BLaER1 (cell line): ENCODE measurements around the gene WDR38.

Experiments
- H3K27ac ChIP-seq: shearing (Covaris generic); formaldehyde crosslinking; 2 replicates; pipeline ENCODE4 v1.8.1; 2022
- H3K27me3 ChIP-seq: shearing (Covaris generic); formaldehyde crosslinking; 2 replicates; pipeline ENCODE4 v1.8.1; 2022
- H3K36me3 ChIP-seq: shearing (Covaris generic); formaldehyde crosslinking; 2 replicates; pipeline ENCODE4 v1.8.1; 2022
- H3K4me1 ChIP-seq: shearing (Covaris generic); formaldehyde crosslinking; 2 replicates; pipeline ENCODE4 v1.8.1; 2022
- H3K4me2 ChIP-seq: shearing (Covaris generic); formaldehyde crosslinking; 2 replicates; pipeline ENCODE4 v1.8.1; 2022
- H3K4me3 ChIP-seq: shearing (Covaris generic); formaldehyde crosslinking; 2 replicates; pipeline ENCODE4 v1.8.1; 2022
- H3K9ac ChIP-seq: shearing (Covaris generic); formaldehyde crosslinking; 2 replicates; pipeline ENCODE4 v1.8.1; 2022
- H3K9me3 ChIP-seq: shearing (Covaris generic); formaldehyde crosslinking; 2 replicates; pipeline ENCODE4 v1.8.1; 2022
- H4K20me1 ChIP-seq: shearing (Covaris generic); formaldehyde crosslinking; 2 replicates; pipeline ENCODE4 v1.8.1; 2022
- Cebpa-rat ChIP-seq: shearing (Covaris generic); IDR thresholded peaks from 2 replicates; pipeline ENCODE4 v1.8.1; 2022

The WDR38 gene

GRCh38 chr9:124880501-124880900 lies 27.2 kb downstream of the WDR38 start:
- Histone ChIP-seq H3K9me3 (no peaks in the 10 kb centered on the region), H3K36me3 (peaks cover 57% of the 10 kb centered on the region), H3K27me3 (no peaks in the 10 kb centered on the region), H3K4me1 (peaks cover 54% of the 10 kb centered on the region), H3K4me2 (peak overlapping the region; percentile 76), H3K27ac (0 out of 2 replicates have a peak overlapping the region, but pooled peaks have one; percentile 4), H3K4me3 (no peak overlapping the region), H4K20me1 (peaks cover 35% of the 10 kb centered on the region), H3K9ac (0 out of 2 replicates have a peak overlapping the region, but pooled peaks have one; percentile 18)
- no peak for TF ChIP-seq Cebpa-rat

DNA sequence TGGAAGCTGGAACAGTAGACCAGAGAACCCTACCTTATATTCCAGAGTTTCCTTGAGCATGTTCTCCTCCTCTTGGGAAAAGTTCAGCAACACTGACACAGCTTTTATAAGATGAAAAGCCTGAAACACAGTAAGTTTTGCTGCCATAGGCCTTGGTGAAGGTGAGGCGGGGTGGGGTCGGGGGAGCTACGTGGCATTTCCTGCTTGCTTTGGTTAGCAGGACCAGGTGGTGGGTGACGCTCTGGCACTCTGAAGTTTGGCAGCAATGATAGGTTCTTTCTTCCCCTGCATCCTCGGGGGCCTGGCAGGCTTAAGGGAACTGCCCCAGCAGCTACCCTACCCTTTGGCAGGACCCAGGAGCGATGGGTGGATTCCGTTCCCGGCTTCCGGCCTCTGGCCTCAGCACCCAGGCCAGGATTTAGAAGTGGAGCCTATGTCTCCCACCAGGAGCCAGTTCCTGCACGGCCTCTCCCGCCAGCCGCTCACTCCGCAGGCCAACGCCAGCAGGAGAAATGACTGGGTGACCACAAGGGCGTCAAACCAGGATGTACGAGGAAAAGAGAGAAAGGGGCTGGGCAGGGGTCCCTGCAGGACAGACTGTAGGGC lies 28.0 kb downstream of the WDR38 start:
- peak overlapping the region; percentile 8; the same call in 1 of the 2 replicates for H3K27ac ChIP-seq
- H3K27me3 ChIP-seq: no peaks in the 10 kb centered on the region
- peaks cover 27% of the 10 kb centered on the region for H4K20me1 ChIP-seq
- peak overlapping the region; percentile 76 for H3K4me2 ChIP-seq
- peak overlapping the region; percentile 18; the same call in 1 of the 2 replicates for H3K9ac ChIP-seq
- no peak overlapping the region for H3K4me3 ChIP-seq
- H3K4me1 ChIP-seq: peaks cover 62% of the 10 kb centered on the region
- no peaks in the 10 kb centered on the region for H3K9me3 ChIP-seq
- TF ChIP-seq Cebpa-rat: no peak
- H3K36me3 ChIP-seq: peaks cover 57% of the 10 kb centered on the region

DNA sequence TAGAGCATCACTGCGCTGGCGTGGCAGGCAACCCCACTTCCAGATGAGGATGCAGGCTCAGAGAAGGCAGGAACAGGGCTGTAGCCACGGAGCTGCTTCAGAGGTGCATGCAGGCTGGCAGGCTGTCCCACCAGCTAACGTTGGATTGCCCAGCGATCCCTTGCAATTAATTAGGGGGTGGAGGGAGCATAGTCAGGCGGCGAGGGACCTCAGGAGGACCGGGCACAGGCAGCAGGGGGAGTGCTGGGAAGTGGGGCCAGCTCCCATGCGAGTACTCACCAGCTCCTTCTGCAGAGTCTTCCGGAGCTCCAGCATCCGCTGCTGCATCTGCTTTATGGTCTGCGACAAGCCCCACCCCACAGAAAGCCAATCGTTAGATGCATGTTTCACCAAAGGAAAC lies 29.0 kb downstream of the WDR38 start:
- no peak for TF ChIP-seq Cebpa-rat
- H3K36me3 ChIP-seq: peaks cover 49% of the 10 kb centered on the region
- peaks cover 72% of the 10 kb centered on the region for H3K4me1 ChIP-seq
- H3K27me3 ChIP-seq: no peaks in the 10 kb centered on the region
- H3K9ac ChIP-seq: peak overlapping the region; percentile 3; the same call in 1 of the 2 replicates
- peak overlapping the region; percentile 2; the same call in 1 of the 2 replicates for H3K4me3 ChIP-seq
- H3K4me2 ChIP-seq: peak overlapping the region; percentile 76
- H3K27ac ChIP-seq: peak overlapping the region; percentile 56
- H3K9me3 ChIP-seq: no peaks in the 10 kb centered on the region
- peaks cover 17% of the 10 kb centered on the region for H4K20me1 ChIP-seq

DNA sequence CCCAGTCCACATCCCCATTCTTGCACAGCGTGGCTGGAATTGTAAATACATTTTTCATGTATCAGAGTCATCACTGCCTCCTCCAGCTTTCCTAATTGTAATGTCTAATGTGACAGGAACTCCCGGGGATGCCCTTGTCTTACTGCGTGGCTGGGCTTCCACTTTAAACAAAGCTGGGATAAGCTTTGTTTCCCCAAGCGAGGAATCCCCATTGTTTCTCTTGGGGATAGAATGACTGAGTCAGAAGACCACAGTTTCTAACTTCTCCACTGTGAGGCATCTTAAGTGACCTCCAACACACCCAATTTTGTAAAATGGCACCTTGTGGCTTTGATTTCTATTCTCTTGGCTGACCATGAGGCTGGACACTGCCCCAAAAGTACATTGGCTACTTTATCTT lies 31.1 kb downstream of the WDR38 start:
- Histone ChIP-seq H3K4me1 (peaks cover 93% of the 10 kb centered on the region), H3K9ac (no peak overlapping the region), H3K36me3 (peaks cover 44% of the 10 kb centered on the region), H3K9me3 (no peaks in the 10 kb centered on the region), H3K27ac (no peak overlapping the region), H3K4me2 (peak overlapping the region; percentile 7), H4K20me1 (no peaks in the 10 kb centered on the region), H3K27me3 (no peaks in the 10 kb centered on the region), H3K4me3 (no peak overlapping the region)
- no peak for TF ChIP-seq Cebpa-rat

DNA sequence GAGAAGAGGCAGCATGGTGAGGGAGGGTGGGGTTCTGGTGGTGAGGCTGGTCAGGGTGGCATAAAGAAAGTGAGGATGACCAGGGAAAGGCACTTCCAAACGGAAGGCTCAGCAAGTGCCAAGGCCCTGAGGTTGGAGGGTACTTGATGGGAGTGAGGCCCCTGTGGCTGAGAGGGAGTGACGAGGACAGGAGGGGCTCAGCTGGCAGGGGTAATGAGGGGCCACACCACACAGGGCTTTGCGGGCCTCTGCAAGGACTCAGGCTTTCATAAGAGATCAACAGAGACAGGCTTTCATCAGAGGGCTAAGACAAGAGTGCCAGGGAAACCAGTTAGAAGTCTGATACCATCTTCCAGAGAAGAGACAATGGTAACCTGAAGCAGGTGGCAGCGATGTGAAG lies 32.3 kb downstream of the WDR38 start:
- Histone ChIP-seq H3K27me3 (no peaks in the 10 kb centered on the region), H4K20me1 (no peaks in the 10 kb centered on the region), H3K4me3 (no peak overlapping the region), H3K4me2 (no peak overlapping the region), H3K27ac (peak overlapping the region; percentile 80; the same call in 1 of the 2 replicates), H3K9me3 (no peaks in the 10 kb centered on the region), H3K9ac (no peak overlapping the region), H3K4me1 (peaks cover 83% of the 10 kb centered on the region), H3K36me3 (peaks cover 48% of the 10 kb centered on the region)
- TF ChIP-seq Cebpa-rat: no peak

DNA sequence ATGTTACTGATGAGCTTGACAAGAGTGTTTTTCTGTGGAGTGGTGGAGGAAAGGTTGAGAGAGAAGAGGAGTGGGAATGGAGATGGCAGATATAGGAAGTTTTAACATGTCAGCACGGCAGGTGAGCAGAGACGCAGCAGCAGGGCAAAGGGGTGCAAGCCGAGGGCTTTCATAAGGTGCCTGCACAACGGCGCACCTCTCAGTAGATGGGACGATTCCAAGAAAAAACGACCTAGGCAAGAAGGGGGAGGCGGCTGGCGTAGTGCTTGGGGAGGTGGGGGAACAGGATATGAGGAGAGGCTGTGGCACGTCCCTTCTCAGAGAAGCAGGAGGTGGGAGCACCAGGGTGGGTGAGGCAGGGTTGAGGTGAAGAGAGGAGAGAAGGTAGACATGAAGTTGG lies 33.2 kb downstream of the WDR38 start:
- H3K27me3 ChIP-seq: no peaks in the 10 kb centered on the region
- peak overlapping the region; percentile 36 for H3K9ac ChIP-seq
- H3K9me3 ChIP-seq: no peaks in the 10 kb centered on the region
- H3K4me2 ChIP-seq: peak overlapping the region; percentile 88
- TF ChIP-seq Cebpa-rat: no peak
- peak overlapping the region; percentile 80 for H3K27ac ChIP-seq
- peaks cover 74% of the 10 kb centered on the region for H3K4me1 ChIP-seq
- no peaks in the 10 kb centered on the region for H4K20me1 ChIP-seq
- 0 out of 2 replicates have a peak overlapping the region, but pooled peaks have one; percentile 1 for H3K4me3 ChIP-seq
- H3K36me3 ChIP-seq: peaks cover 50% of the 10 kb centered on the region

DNA sequence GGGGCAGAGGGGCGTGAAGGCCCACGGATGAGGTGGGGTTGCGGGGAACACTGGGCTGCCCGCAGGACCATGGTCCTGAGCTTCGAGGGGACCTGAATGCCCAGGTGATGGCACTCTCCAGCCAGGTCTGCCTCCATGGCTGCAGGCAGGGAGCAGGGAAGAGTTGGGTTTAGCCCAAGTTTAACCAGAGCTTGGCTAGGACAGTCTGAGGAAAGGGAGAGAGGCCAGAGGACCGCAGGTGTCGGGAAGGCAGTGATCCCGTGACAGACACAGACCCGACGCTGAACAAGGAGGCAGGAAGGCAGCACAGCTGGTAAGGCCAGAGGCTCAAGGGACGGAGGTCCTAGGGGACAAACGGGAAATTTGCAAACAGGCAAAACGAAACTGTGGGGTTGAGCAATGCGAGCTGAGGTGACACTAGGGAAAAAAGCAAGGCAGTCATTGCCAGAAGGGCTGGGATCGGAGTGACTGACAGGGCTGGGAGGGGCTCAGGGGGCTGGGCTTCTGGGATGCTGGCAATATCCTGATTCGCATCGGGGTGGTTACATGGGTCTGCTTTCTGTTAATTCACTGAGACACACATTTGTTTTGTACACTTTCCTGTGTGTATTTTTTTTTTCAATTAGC lies 33.7 kb downstream of the WDR38 start:
- Histone ChIP-seq H3K4me3 (0 out of 2 replicates have a peak overlapping the region, but pooled peaks have one; percentile 25), H4K20me1 (no peaks in the 10 kb centered on the region), H3K4me1 (peaks cover 69% of the 10 kb centered on the region), H3K27me3 (no peaks in the 10 kb centered on the region), H3K27ac (peak overlapping the region; percentile 80), H3K4me2 (peak overlapping the region; percentile 88), H3K9me3 (no peaks in the 10 kb centered on the region), H3K36me3 (peaks cover 49% of the 10 kb centered on the region), H3K9ac (peak overlapping the region; percentile 36)
- peak; percentile 97 for TF ChIP-seq Cebpa-rat

- TF ChIP-seq Cebpa-rat: no peak
- Histone ChIP-seq H3K4me1 (peaks cover 60% of the 10 kb centered on the region), H3K9ac (peak overlapping the region; percentile 36), H4K20me1 (no peaks in the 10 kb centered on the region), H3K4me3 (0 out of 2 replicates have a peak overlapping the region, but pooled peaks have one; percentile 25), H3K36me3 (peaks cover 49% of the 10 kb centered on the region), H3K4me2 (peak overlapping the region; percentile 88), H3K27me3 (no peaks in the 10 kb centered on the region), H3K27ac (peak overlapping the region; percentile 80), H3K9me3 (no peaks in the 10 kb centered on the region)
Observed at GRCh38 chr9:124887832-124888231, 34.6 kb downstream of the WDR38 start.

DNA sequence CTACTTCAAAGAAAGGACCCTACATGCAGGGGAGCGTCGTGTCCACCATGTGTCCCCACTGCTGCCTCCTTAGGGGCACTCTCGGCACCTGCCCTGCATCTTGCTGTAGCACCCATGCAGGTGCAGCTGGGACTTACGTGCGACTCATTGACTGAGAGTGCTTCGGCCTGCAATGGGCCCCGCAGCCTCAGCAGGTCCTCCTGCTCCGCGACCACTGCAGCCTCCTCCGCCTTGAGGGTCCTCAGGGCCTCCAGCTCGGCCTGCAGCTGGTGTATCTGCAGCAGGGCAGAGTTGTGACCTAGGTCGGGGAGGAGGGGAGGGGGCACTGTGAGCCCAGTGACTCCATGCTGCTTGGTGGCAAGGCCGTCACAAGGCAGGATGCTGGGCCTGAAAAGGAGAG lies 35.7 kb downstream of the WDR38 start:
- Histone ChIP-seq H3K9me3 (no peaks in the 10 kb centered on the region), H3K27me3 (no peaks in the 10 kb centered on the region), H3K4me1 (peaks cover 49% of the 10 kb centered on the region), H3K4me3 (no peak overlapping the region), H3K36me3 (peaks cover 57% of the 10 kb centered on the region), H3K27ac (no peak overlapping the region), H3K9ac (no peak overlapping the region), H4K20me1 (no peaks in the 10 kb centered on the region), H3K4me2 (no peak overlapping the region)
- TF ChIP-seq Cebpa-rat: no peak

GRCh38 chr9:124890179-124890578 lies 36.9 kb downstream of the WDR38 start:
- H3K36me3 ChIP-seq: peaks cover 60% of the 10 kb centered on the region
- TF ChIP-seq Cebpa-rat: no peak
- no peaks in the 10 kb centered on the region for H3K9me3 ChIP-seq
- no peak overlapping the region for H3K4me2 ChIP-seq
- peaks cover 50% of the 10 kb centered on the region for H3K4me1 ChIP-seq
- H3K9ac ChIP-seq: no peak overlapping the region
- no peaks in the 10 kb centered on the region for H4K20me1 ChIP-seq
- no peak overlapping the region for H3K4me3 ChIP-seq
- H3K27me3 ChIP-seq: no peaks in the 10 kb centered on the region
- no peak overlapping the region for H3K27ac ChIP-seq
